ENCODE results near the gene NQO2.
A peak's percentile ranks its signal among the peaks of the same experiment; 100 is the strongest.
"Not testable (repeated sequence)": the region's sequence is repeated elsewhere in the genome, so short reads cannot be mapped to it uniquely, and the experiment has no call there.

Gene NQO2

GRCh38 chr6:2970034-2970685, 29.5 kb upstream of the NQO2 start:
- FAIRE-seq = no peak
- peak; percentile 31 for DNase-seq (ENCODE audit: low spot score)

- DNase-seq (ENCODE audit: low spot score) (peak; percentile 63), FAIRE-seq (no peak)
Measured at GRCh38 chr6:2970753-2971419, 28.8 kb upstream of the NQO2 start.

- peak; percentile 44 for DNase-seq (ENCODE audit: low spot score)
- FAIRE-seq = no peak
Measured at GRCh38 chr6:2971420-2972218, 28.1 kb upstream of the NQO2 start, which contains the start of gene SERPINB6. Gene SERPINB6, minus strand, starts transcription at chr6:2971567. Its CDS starts 12,235 bp downstream, at chr6:2959332.

GRCh38 chr6:2972219-2972487, 27.5 kb upstream of the NQO2 start:
- not testable (repeated sequence) for FAIRE-seq; DNase-seq (ENCODE audit: low spot score)

- not testable (repeated sequence) for FAIRE-seq; DNase-seq (ENCODE audit: low spot score)
Measured at GRCh38 chr6:2972685-2973084, 27.0 kb upstream of the NQO2 start.

- not testable (repeated sequence) for FAIRE-seq; DNase-seq (ENCODE audit: low spot score)
Measured at GRCh38 chr6:2973180-2973579, 26.5 kb upstream of the NQO2 start.

- FAIRE-seq (no peak), DNase-seq (ENCODE audit: low spot score) (no peak)
Measured at GRCh38 chr6:2973676-2974075, 26.0 kb upstream of the NQO2 start.

- no peak for DNase-seq (ENCODE audit: low spot score)
- no peak for FAIRE-seq
Measured at GRCh38 chr6:2976060-2976459, 23.6 kb upstream of the NQO2 start.

- FAIRE-seq = no peak
- DNase-seq (ENCODE audit: low spot score) = peak; percentile 48
Measured at GRCh38 chr6:2976571-2977085, 23.1 kb upstream of the NQO2 start.

- FAIRE-seq (no peak), DNase-seq (ENCODE audit: low spot score) (no peak)
Measured at GRCh38 chr6:2977290-2977689, 22.4 kb upstream of the NQO2 start.

- no peak for FAIRE-seq
Measured at GRCh38 chr6:2977799-2978590, 21.7 kb upstream of the NQO2 start.

GRCh38 chr6:2978923-2979322, 20.8 kb upstream of the NQO2 start:
- DNase-seq (ENCODE audit: low spot score) (no peak), FAIRE-seq (no peak)

More at GRCh38 chr6:2977799-2978590, 21.7 kb upstream of the NQO2 start:
- DNase-seq (ENCODE audit: low spot score) = no peak

GRCh38 chr6:2979819-2980464, 19.8 kb upstream of the NQO2 start:
- DNase-seq (ENCODE audit: low spot score) (no peak), FAIRE-seq (no peak)

- DNase-seq (ENCODE audit: low spot score) = no peak
- FAIRE-seq = no peak
Measured at GRCh38 chr6:2980465-2980855, 19.2 kb upstream of the NQO2 start.

GRCh38 chr6:2982426-2983117, 17.1 kb upstream of the NQO2 start:
- FAIRE-seq = no peak
- DNase-seq (ENCODE audit: low spot score) = no peak

GRCh38 chr6:2984738-2985406, 14.8 kb upstream of the NQO2 start:
- DNase-seq (ENCODE audit: low spot score) = no peak
- no peak for FAIRE-seq

GRCh38 chr6:2986722-2987221, 12.9 kb upstream of the NQO2 start:
- FAIRE-seq (no peak), DNase-seq (ENCODE audit: low spot score) (no peak)

- FAIRE-seq = no peak
- DNase-seq (ENCODE audit: low spot score) = no peak
Measured at GRCh38 chr6:2988094-2988425, 11.6 kb upstream of the NQO2 start.

All from urothelium cell line (cell line).